Measurements from ENCODE around the gene RPS6KA2.

The RPS6KA2 gene

DNA sequence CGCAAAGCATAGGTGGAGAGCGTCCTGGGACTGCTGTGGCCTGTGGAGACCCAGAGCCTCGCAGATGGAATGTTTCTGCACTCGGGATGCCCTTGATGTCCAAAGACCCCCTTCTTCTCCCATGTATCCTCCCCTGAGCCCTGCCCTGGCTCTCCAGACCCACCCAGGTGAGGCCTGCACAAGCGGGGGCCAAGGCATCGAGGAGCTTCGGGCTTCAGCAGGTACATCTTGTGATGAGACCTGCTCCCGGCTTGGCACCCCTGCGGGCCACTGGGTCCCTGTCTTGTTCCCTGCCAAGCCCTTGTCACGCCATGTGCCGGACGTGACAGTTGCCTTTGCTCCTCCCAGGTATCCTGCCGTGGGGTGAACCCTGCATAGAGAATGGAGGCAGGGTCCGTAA is 125.8 kb downstream of the RPS6KA2 start:
- no peak for DNase-seq (ENCODE audit: low spot score)

- peak; percentile 48 for DNase-seq (ENCODE audit: low spot score)
These were observed 126.8 kb downstream of the RPS6KA2 start for GRCh38 chr6:166500246-166500645.

DNA sequence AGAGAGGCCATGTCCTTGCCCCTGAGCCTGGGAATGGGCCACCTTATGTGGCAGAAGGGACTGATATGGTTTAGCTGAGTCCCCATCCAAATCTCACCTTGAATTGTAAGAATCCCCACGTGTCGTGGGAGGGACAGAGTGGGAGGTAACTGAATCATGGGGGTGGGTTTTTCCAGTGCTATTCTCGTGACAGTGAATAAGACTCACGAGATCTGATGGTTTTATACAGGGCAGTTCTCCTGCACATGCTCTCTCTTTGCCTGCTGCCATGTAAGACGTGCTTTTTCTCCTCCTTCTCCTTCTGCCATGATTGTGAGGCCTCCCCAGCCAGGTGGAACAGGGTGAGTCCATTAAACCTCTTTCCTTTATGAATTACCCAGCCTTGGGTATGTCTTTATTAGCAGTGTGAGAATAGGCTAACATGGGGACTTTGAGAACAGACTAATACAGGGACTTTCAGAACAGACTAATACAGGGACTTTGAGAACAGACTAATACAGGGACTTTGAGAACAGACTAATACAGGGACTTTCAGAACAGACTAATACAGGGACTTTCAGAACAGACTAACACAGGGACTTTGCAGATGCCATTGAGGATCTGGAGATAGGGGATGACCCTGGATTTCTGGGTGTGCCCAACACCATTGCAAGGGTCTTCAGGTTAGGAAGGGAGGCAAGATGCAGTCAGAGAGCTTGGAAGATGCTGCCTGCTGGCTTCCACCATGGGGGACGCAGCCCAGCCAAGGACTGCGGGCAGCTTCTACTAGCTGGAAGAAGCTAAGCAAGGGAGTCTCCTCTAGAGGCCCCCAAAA is 127.5 kb downstream of the RPS6KA2 start:
- DNase-seq (ENCODE audit: low spot score), result no peak

DNA sequence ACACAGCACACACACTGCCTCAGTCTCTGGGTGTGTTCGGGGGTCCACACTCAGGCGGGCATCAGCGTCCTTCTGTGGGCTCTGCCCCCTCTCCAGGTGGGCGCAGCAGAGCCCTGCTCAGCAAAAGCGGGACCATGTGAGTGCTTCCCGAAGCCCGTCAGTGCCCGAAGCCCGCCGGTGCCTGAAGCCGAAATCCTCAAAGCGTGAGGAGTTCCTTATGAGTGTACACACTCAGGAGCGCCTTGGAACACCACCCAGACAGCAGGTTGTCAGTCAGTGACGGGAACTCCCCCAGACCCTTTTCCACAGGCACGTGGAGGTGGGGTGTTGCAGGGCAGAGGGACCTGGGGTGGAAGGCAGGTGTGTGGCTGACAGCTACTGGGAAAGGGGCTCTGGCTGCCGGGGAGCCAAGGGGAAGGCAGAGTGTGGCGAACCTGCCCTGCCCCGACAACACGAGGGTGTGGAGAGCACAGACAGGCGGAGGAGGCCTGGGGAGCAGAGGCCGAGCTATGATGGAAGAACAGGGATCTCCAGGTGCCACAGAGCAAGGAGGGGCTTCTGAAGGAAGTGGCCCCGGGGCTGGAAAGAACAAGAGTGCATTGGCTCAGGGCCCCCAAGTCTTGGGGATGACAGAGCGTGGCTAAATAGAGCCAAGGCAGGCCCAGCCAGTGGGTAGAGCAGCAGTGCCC is 128.2 kb downstream of the RPS6KA2 start:
- no peak for DNase-seq (ENCODE audit: low spot score)

DNA sequence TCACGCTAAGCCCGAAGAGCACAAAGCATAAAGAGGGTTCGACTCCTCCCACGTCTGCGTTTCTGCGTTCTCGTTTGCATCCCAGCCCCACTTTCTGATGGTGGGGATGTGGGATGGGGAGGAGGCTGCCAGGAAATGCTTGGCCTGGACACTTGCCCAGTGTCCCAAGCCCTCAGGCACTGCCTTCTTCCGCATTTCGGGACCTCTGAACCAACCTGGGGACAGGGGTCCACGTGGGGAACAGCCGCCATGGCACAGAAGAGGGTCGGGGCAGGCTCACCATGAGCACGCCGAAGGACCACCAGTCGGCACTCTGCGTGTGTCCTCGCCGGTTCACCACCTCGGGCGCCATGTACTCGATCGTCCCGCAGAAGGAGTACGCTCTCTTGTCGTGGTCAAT is 128.8 kb downstream of the RPS6KA2 start:
- DNase-seq (ENCODE audit: low spot score), result no peak

DNA sequence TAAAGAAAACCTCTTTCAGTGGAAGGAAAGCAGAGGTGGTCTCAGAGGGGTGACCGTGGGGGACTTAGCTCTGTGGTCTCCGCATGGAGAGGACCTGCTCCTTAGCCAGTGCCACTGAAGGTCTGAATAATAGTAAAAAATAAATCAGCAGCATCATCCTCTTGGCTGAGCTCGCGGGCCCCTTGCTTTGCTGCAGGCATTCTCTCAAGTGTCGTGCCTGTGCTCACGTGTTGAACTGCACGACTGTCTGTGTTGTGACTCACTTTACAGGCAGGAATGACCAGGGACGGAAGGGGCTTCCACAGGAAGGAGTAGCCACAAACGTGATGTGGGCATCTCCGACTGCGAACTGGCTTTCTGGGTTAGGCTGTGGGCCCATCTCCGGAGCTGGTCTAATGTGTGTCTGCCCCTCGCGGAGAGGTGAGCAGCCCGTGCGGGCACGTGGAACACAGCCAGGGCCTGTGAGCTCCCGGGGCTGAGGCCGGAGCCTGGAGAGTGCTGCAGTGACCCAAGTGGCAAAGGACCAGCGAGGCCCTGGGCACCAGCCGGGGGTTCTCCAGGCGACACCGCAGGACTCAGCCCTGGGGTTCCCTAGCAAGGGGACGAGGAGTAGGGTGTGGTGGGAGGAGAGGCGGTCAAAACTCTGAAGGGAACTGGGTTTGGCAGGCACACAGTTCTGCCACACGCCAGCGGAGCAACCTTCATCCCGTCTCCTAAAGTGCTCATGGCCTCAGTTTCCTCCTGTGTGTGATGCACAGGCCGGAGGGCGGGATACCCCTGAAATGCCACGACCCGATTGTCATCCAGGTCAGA is 129.8 kb downstream of the RPS6KA2 start:
- no peak for DNase-seq (ENCODE audit: low spot score)

DNA sequence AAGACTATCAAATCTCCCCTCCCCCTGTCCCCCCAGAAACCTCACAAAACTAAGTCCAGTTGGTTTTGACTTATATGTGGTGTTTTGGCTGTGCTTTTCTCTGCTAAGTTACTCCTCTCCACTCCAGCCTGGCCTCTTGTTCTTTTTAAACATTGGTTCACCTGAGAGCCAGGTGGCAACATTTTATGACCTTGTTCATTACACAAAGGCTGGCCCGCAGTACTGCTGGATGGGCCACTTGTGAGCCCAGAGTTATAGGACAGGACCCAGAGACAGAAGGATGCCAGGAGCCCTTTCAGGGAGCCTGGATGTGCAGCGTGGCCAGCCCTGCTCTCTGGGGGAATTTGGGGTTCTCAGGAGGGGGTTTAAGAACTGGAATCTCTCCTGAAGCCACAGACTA is 130.6 kb downstream of the RPS6KA2 start:
- no peak for DNase-seq (ENCODE audit: low spot score)

DNA sequence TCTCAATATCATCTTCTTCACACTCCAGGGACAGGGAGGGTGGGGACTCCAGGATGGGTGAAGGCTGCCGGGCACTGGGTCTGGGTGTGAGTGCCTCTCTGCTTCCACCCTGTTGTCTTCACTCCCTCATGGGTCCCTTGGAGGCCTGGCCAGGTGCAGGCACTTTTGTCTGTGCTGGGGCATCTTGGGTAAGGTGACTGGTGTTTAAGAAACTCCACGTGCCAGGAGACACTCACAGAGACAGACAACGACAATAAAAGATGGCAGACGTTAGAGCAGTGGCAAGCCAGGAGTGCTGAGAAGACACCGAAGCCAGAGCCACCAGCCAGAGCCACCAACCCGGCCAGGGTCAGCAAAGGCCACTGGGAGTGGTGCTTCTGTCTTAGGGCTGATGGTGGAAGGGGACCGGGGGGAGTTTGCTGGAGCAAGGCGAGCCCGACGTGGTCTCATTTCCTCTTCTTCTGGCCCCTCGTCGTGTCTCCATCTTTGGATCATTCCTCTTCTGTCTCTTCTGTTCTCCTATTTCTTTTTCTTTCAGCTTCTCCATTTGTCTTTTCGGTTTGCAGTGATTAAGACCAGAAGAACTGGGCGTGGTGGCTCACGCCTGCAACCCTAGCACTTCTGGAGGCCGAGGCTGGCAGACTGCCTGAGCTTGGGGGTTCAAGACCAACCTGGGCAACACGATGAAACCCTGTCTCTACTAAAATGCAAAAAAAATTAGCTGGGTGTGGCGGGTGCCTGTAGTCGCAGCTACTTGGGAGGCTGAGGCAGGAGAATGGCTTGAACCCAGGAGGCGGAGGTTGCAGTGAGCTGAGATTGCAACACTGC is 131.3 kb downstream of the RPS6KA2 start:
- no peak for DNase-seq (ENCODE audit: low spot score)

- DNase-seq (ENCODE audit: low spot score), result no peak
These were observed 132.1 kb downstream of the RPS6KA2 start for GRCh38 chr6:166494757-166495486.

- no peak for DNase-seq (ENCODE audit: low spot score)
These were observed 133.0 kb downstream of the RPS6KA2 start for GRCh38 chr6:166494101-166494441.

DNA sequence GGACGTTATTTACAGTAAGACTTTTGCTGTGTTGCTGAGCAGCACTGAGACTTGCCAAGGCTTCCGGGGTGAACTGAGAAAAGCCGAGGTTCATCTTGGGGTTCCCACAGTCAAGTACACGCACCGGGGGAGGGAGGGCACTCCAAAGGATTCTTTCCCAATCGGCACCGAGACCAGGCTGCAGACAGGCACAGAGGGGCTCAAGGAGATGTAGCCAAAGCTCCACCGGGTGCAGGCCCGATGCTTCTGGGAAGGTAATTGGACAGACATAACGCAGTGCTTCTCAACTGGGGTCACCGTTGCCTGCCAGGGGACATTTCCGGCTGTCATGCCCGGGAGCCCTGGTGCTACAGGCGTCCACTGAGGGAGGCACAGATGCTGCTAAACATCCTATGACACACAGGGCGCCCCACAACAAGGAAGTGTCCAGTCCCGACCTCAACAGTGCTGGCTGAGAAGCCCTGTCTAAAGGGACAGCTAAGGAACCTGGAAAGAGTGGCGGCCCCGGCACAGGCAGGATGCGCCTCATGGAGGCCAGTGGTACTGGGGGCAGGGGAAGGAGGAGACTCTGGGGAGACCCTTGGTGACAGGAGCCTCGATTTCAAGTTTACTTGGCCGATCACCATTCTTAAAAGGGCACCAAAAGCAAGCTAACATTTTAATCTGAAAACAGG is 133.5 kb downstream of the RPS6KA2 start:
- DNase-seq (ENCODE audit: low spot score), result no peak

GRCh38 chr6:166492092-166492741 is 134.8 kb downstream of the RPS6KA2 start:
- no peak for DNase-seq (ENCODE audit: low spot score)

GRCh38 chr6:166490671-166491500 is 136.2 kb downstream of the RPS6KA2 start:
- no peak for DNase-seq (ENCODE audit: low spot score)

GRCh38 chr6:166489301-166490155 is 137.5 kb downstream of the RPS6KA2 start:
- no peak for DNase-seq (ENCODE audit: low spot score)

DNA sequence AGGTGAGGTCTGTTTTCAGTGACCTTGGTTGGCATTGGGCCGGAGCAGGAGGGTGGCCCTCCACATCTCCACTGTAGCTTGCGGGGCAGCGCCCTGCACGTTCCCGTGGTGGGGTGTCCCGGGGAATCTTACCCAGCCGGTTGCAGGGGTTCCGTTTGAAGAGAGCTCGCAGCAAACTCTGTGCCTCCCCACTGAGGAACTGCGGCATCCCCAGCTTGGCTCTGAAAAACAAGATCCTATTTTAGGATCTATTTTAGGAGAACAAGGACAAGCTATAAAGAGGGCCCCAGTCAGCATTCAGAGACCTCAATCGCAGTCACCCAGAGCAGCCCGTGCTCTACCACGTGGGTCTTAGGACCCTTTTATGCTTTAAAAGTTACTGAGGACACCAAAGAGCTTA is 138.3 kb downstream of the RPS6KA2 start:
- no peak for DNase-seq (ENCODE audit: low spot score)

- DNase-seq (ENCODE audit: low spot score), result no peak
These were observed 138.9 kb downstream of the RPS6KA2 start for GRCh38 chr6:166488076-166488685.

GRCh38 chr6:166487148-166487547 is 139.9 kb downstream of the RPS6KA2 start:
- DNase-seq (ENCODE audit: low spot score), result no peak

- no peak for DNase-seq (ENCODE audit: low spot score)
These were observed 140.5 kb downstream of the RPS6KA2 start for GRCh38 chr6:166486536-166486880.
